GM08714 (cell line): ENCODE data around the gene RBFOX1.

Source experiments
- H3K4me3 ChIP-seq: fragments of 200-500 bp; sonication (Bioruptor generic); 2 replicates; pipeline ENCODE4 v1.5.1; 2014; ENCODE audit warnings: mild to moderate bottlenecking, low read length, inconsistent platforms
- ZNF274 ChIP-seq: IDR thresholded peaks from 2 replicates; pipeline ENCODE4 v1.6.1; 2012; ENCODE audit warnings: mild to moderate bottlenecking, low read depth, low read length

The RBFOX1 gene

GRCh38 chr16:7374614-7375174 lies 42.0 kb downstream of the RBFOX1 start:
- no peak for TF ChIP-seq ZNF274
- H3K4me3 ChIP-seq = no peak overlapping the region

GRCh38 chr16:7376227-7376626 lies 43.6 kb downstream of the RBFOX1 start:
- TF ChIP-seq ZNF274 = no peak
- H3K4me3 ChIP-seq = no peak overlapping the region

- no peak for TF ChIP-seq ZNF274
- H3K4me3 ChIP-seq = no peak overlapping the region
Observed at GRCh38 chr16:7377231-7377630, 44.6 kb downstream of the RBFOX1 start.

GRCh38 chr16:7378024-7378695 lies 45.5 kb downstream of the RBFOX1 start:
- no peak overlapping the region for H3K4me3 ChIP-seq
- TF ChIP-seq ZNF274 = no peak

GRCh38 chr16:7380441-7380840 lies 47.8 kb downstream of the RBFOX1 start:
- TF ChIP-seq ZNF274 = no peak
- no peak overlapping the region for H3K4me3 ChIP-seq

- no peak overlapping the region for H3K4me3 ChIP-seq
- TF ChIP-seq ZNF274 = no peak
Observed at GRCh38 chr16:7380911-7381310, 48.3 kb downstream of the RBFOX1 start.

GRCh38 chr16:7381671-7382070 lies 49.0 kb downstream of the RBFOX1 start:
- TF ChIP-seq ZNF274 = no peak
- no peak overlapping the region for H3K4me3 ChIP-seq

GRCh38 chr16:7382521-7382920 lies 49.9 kb downstream of the RBFOX1 start:
- H3K4me3 ChIP-seq = no peak overlapping the region
- TF ChIP-seq ZNF274 = no peak

- TF ChIP-seq ZNF274 = no peak
Observed at GRCh38 chr16:7390974-7391373, 58.3 kb downstream of the RBFOX1 start.

GRCh38 chr16:7391694-7392093 lies 59.0 kb downstream of the RBFOX1 start:
- no peak for TF ChIP-seq ZNF274

More at GRCh38 chr16:7390974-7391373, 58.3 kb downstream of the RBFOX1 start:
- no peak overlapping the region for H3K4me3 ChIP-seq

GRCh38 chr16:7392206-7392605 lies 59.6 kb downstream of the RBFOX1 start:
- no peak overlapping the region for H3K4me3 ChIP-seq
- no peak for TF ChIP-seq ZNF274

More at GRCh38 chr16:7391694-7392093, 59.0 kb downstream of the RBFOX1 start:
- H3K4me3 ChIP-seq = no peak overlapping the region

GRCh38 chr16:7393680-7394079 lies 61.0 kb downstream of the RBFOX1 start:
- H3K4me3 ChIP-seq = no peak overlapping the region
- TF ChIP-seq ZNF274 = no peak

GRCh38 chr16:7394720-7395336 lies 62.2 kb downstream of the RBFOX1 start:
- no peak for TF ChIP-seq ZNF274
- H3K4me3 ChIP-seq = no peak overlapping the region

- TF ChIP-seq ZNF274 = no peak
- no peak overlapping the region for H3K4me3 ChIP-seq
Observed at GRCh38 chr16:7397901-7398300, 65.3 kb downstream of the RBFOX1 start.

- TF ChIP-seq ZNF274 = no peak
- H3K4me3 ChIP-seq = no peak overlapping the region
Observed at GRCh38 chr16:7398536-7398935, 65.9 kb downstream of the RBFOX1 start.
